SK-N-SH (cell line): ENCODE measurements around the gene SLC25A47. TPM values are rescaled to one million over a fixed set of nuclear protein-coding genes. Genes with fewer than 3 reads are reported as not detected.

Experiments used
- CTCF ChIA-PET: fragments of 300-600, 350-600 bp; formaldehyde crosslinking; extraction: SDS; loops from one replicate; lab custom pipeline; 2021; lab: Yijun Ruan, JAX
- POLR2A ChIA-PET: fragments of 350-600 bp; sonication (Branson Sonifier 250); formaldehyde crosslinking; extraction: SDS; loops from one replicate; lab custom pipeline; 2020; ENCODE audit warnings: antibody characterized with exemption, inconsistent platforms; lab: Yijun Ruan, JAX
- DNase-seq: peaks from one replicate; pipeline ENCODE4 v3.0.0; 2012
- H2AFZ ChIP-seq: fragments of 200-600 bp; sonication (generic); 2 replicates; pipeline ENCODE4 v1.8.1; 2016; ENCODE audit warnings: antibody characterized with exemption, mild to moderate bottlenecking, low read depth
- H3F3A ChIP-seq: fragments of 200-600 bp; sonication (generic); replicated peaks from 2 replicates; pipeline ENCODE3; 2016; ENCODE audit warnings: antibody characterized with exemption, mild to moderate bottlenecking; ENCODE audit not compliant: insufficient read depth
- H3K27ac ChIP-seq, 2 experiments: fragments of 200-500 bp in 1 of 2; fragments of 200-600 bp in 1 of 2; sonication (Bioruptor generic) in 1 of 2; sonication (generic), shearing (Covaris generic) in 1 of 2; 2 replicates each; pipeline versions ENCODE4 v1.5.1 to v1.6.1; 2014 to 2016; ENCODE audit warnings: low read depth in 2 of 2, inconsistent platforms in 1 of 2, low read length in 1 of 2, mild to moderate bottlenecking in 1 of 2, mixed read lengths in 1 of 2
- H3K27me3 ChIP-seq: fragments of 200-600 bp; sonication (generic), shearing (Covaris generic); 2 replicates; pipeline ENCODE4 v1.6.1; 2016; ENCODE audit warnings: mixed run types; ENCODE audit not compliant: insufficient read depth
- H3K36me3 ChIP-seq, 2 experiments: fragments of 200-500 bp in 1 of 2; fragments of 200-600 bp in 1 of 2; sonication (Bioruptor generic) in 1 of 2; sonication (generic) in 1 of 2; replicated peaks in 1 of 2; 2 replicates each; pipeline versions ENCODE3 to v1.5.1; 2014 to 2016; ENCODE audit warnings: low read length in 1 of 2, mild to moderate bottlenecking in 1 of 2; ENCODE audit not compliant: insufficient read depth in 2 of 2, control insufficient read depth in 1 of 2
- H3K4me1 ChIP-seq, 2 experiments: fragments of 200-500 bp in 1 of 2; fragments of 200-600 bp in 1 of 2; sonication (Bioruptor generic) in 1 of 2; sonication (generic), shearing (Covaris generic) in 1 of 2; 2 replicates each; pipeline versions ENCODE4 v1.5.1 to v1.6.1; 2014 to 2016; ENCODE audit warnings: low read depth in 1 of 2, low read length in 1 of 2, mixed run types in 1 of 2; ENCODE audit not compliant: insufficient read depth in 2 of 2, control insufficient read depth in 1 of 2
- H3K4me2 ChIP-seq: fragments of 200-600 bp; sonication (generic), shearing (Covaris generic); 2 replicates; pipeline ENCODE4 v1.6.1; 2017; ENCODE audit warnings: mixed run types
- H3K4me3 ChIP-seq, 2 experiments: fragments of 200-500 bp in 1 of 2; fragments of 200-600 bp in 1 of 2; sonication (Bioruptor generic) in 1 of 2; sonication (generic), shearing (Covaris generic) in 1 of 2; 2 replicates each; pipeline versions ENCODE4 v1.5.1 to v1.8.1; 2014 to 2016; ENCODE audit warnings: low read depth in 2 of 2, inconsistent platforms in 1 of 2, low read length in 1 of 2, mild to moderate bottlenecking in 1 of 2, mixed read lengths in 1 of 2, moderate library complexity in 1 of 2
- H3K79me2 ChIP-seq: fragments of 200-600 bp; sonication (generic); 2 replicates; pipeline ENCODE4 v1.8.1; 2017; ENCODE audit warnings: mild to moderate bottlenecking; ENCODE audit not compliant: insufficient read depth
- H3K9ac ChIP-seq: fragments of 200-600 bp; sonication (generic); 2 replicates; pipeline ENCODE4 v1.6.1; 2017; ENCODE audit warnings: mixed run types
- H3K9me2 ChIP-seq: fragments of 200-600 bp; sonication (generic); 2 replicates; pipeline ENCODE4 v1.6.1; 2017; ENCODE audit warnings: mixed run types
- H3K9me3 ChIP-seq: fragments of 200-600 bp; sonication (generic); 2 replicates; pipeline ENCODE4 v1.6.1; 2017; ENCODE audit warnings: mixed run types, mild to moderate bottlenecking, moderate library complexity
- H4K20me1 ChIP-seq: fragments of 200-600 bp; sonication (generic); 2 replicates; pipeline ENCODE4 v1.6.1; 2017; ENCODE audit warnings: mild to moderate bottlenecking, mixed run types; ENCODE audit not compliant: insufficient read depth
- FOSL2 ChIP-seq: IDR thresholded peaks from 2 replicates; pipeline ENCODE4 v1.4.0; 2012; ENCODE audit warnings: low read depth, mild to moderate bottlenecking, moderate library complexity, borderline replicate concordance
- FOXJ3 ChIP-seq: sonication (generic); formaldehyde crosslinking; IDR thresholded peaks from 2 replicates; pipeline ENCODE4 v1.5.1; 2020; ENCODE audit warnings: mild to moderate bottlenecking, missing genetic modification reagents
- IRF3 ChIP-seq: fragments of 150-350 bp; IDR thresholded peaks from 2 replicates; pipeline ENCODE4 v1.6.1; 2016; ENCODE audit warnings: mild to moderate bottlenecking, low read depth, low read length
- JUND ChIP-seq: IDR thresholded peaks from 2 replicates; pipeline ENCODE4 v1.4.0; 2012
- MAX ChIP-seq: IDR thresholded peaks from 2 replicates; pipeline ENCODE4 v1.4.0; 2012; ENCODE audit warnings: low read depth
- MEF2A ChIP-seq: IDR thresholded peaks from 2 replicates; pipeline ENCODE4 v1.4.0; 2012; ENCODE audit warnings: low read depth, borderline replicate concordance
- NFIC ChIP-seq: IDR thresholded peaks from 2 replicates; pipeline ENCODE4 v1.4.0; 2012; ENCODE audit warnings: borderline replicate concordance
- NRF1 ChIP-seq: IDR thresholded peaks from 2 replicates; pipeline ENCODE4 v1.6.1; 2012; ENCODE audit warnings: low read depth, mild to moderate bottlenecking, low read length
- POLR2AphosphoS5 ChIP-seq: IDR thresholded peaks from 2 replicates; pipeline ENCODE4 v1.6.1; 2012; ENCODE audit warnings: low read depth, low read length
- RAD21 ChIP-seq: IDR thresholded peaks from 2 replicates; pipeline ENCODE4 v1.6.1; 2012; ENCODE audit warnings: mild to moderate bottlenecking, low read length
- RXRA ChIP-seq: IDR thresholded peaks from 2 replicates; pipeline ENCODE4 v1.4.0; 2012; ENCODE audit warnings: low read depth, mild to moderate bottlenecking, borderline replicate concordance
- SIN3A ChIP-seq: IDR thresholded peaks from 2 replicates; pipeline ENCODE4 v1.6.1; 2012; ENCODE audit warnings: low read depth, mild to moderate bottlenecking, low read length, moderate library complexity, borderline replicate concordance
- SMC3 ChIP-seq: IDR thresholded peaks from 2 replicates; pipeline ENCODE4 v1.6.1; 2012; ENCODE audit warnings: low read depth, low read length, improper control_type of control experiment
- TCF12 ChIP-seq: IDR thresholded peaks from 2 replicates; pipeline ENCODE4 v1.4.0; 2012
- TEAD4 ChIP-seq: IDR thresholded peaks from 2 replicates; pipeline ENCODE4 v1.4.0; 2012; ENCODE audit warnings: mild to moderate bottlenecking, borderline replicate concordance; ENCODE audit not compliant: insufficient read depth
- USF1 ChIP-seq: IDR thresholded peaks from 2 replicates; pipeline ENCODE4 v1.4.0; 2012; ENCODE audit warnings: low read depth, borderline replicate concordance
- USF2 ChIP-seq: fragments of 150-350 bp; IDR thresholded peaks from 2 replicates; pipeline ENCODE4 v1.6.1; 2017; ENCODE audit warnings: antibody characterized with exemption, low read length, low read depth, borderline replicate concordance
- ZBTB33 ChIP-seq: IDR thresholded peaks from 2 replicates; pipeline ENCODE4 v1.4.0; 2012; ENCODE audit warnings: low read depth, borderline replicate concordance
- WGBS: methylation state at CpG from one replicate; pipeline ENCODE4 v1.1.6; 2017; ENCODE audit warnings: low lambda C conversion rate; 5-methylcytosine and 5-hydroxymethylcytosine counted together
- polyA plus RNA-seq, 3 experiments: library from polyadenylated mRNA; depleted of rRNA; stranded (reverse); fragments of >200 nt; gene quantifications; 2 replicates each; pipeline ENCODE4 v1.2.3, GENCODE V29; 2012

The SLC25A47 gene
- polyA plus RNA-seq, 1 of the 3 experiments (the other 2 are of a cell fraction) = not detected

GRCh38 chr14:100361626-100362025, 38.5 kb downstream of the SLC25A47 start:
- Histone ChIP-seq H3K4me1 (peaks cover 0 to 3% of the 10 kb centered on the region in 2 experiments; a peak in 2 of 4 replicates), H3K9me3 (no peaks in the 10 kb centered on the region), H2AFZ (no peak overlapping the region), H3F3A (no peaks in the 10 kb centered on the region), H3K27ac (no peak overlapping the region; a peak in 1 of 4 replicates), H3K4me2 (no peak overlapping the region), H3K27me3 (no peaks in the 10 kb centered on the region), H3K36me3 (peaks cover 69 to 75% of the 10 kb centered on the region in 2 experiments), H3K9me2 (no peaks in the 10 kb centered on the region), H3K4me3 (no peak overlapping the region), H4K20me1 (no peaks in the 10 kb centered on the region), H3K79me2 (no peaks in the 10 kb centered on the region; the same call in 1 of the 2 replicates), H3K9ac (no peak overlapping the region)
- 99% methylated on average over 5 of the region's 5 CpGs for WGBS
- ChIA-PET CTCF (interaction anchor here (0.8 to 2.7 kb wide), 7 partner anchors 9 to 76 kb away, joined by 3 to 10 read pairs (median 4); no protein-coding TSS in a partner anchor), POLR2A (interaction anchor here (0.5 to 1.2 kb wide), 2 partner anchors 14 to 43 kb away, joined by 3 to 5 read pairs; a partner anchor contains a TSS)
- TF ChIP-seq TCF12 (no peak), RXRA (no peak), NFIC (no peak), SIN3A (no peak), MEF2A (no peak), NRF1 (no peak), FOSL2 (no peak), ZBTB33 (no peak), USF2 (no peak), RAD21 (no peak), TEAD4 (no peak), POLR2AphosphoS5 (no peak), IRF3 (no peak), SMC3 (no peak), USF1 (no peak), JUND (no peak), MAX (no peak), FOXJ3 (CRISPR knock-in tag) (no peak)
- DNase-seq = no peak
